HepG2 (cell line): Measurements from ENCODE around the gene MYLK2.

Experiments
- BHLHE40 ChIP-seq: IDR thresholded peaks from 2 replicates; pipeline ENCODE4 v1.6.1; 2011; ENCODE audit warnings: low read length, improper control_type of control experiment
- ELF1 ChIP-seq: sonication (generic); formaldehyde crosslinking; IDR thresholded peaks from 2 replicates; pipeline ENCODE4 v1.4.0; 2020; ENCODE audit warnings: missing genetic modification reagents
- NFIC ChIP-seq: IDR thresholded peaks from 2 replicates; pipeline ENCODE4 v1.6.1; 2012; ENCODE audit warnings: mild to moderate bottlenecking, low read length, inconsistent platforms
- POLR2A ChIP-seq, 2 experiments: IDR thresholded peaks; 2 replicates each; pipeline ENCODE4 v1.6.1; 2011; ENCODE audit warnings: low read depth in 2 of 2, low read length in 2 of 2, mild to moderate bottlenecking in 1 of 2, moderate library complexity in 1 of 2; ENCODE audit not compliant: insufficient read depth in 1 of 2
- SETDB1 ChIP-seq: sonication (generic); formaldehyde crosslinking; IDR thresholded peaks from 2 replicates; pipeline ENCODE4 v1.5.1; 2020; ENCODE audit warnings: missing genetic modification reagents, mild to moderate bottlenecking, borderline replicate concordance
- TAF1 ChIP-seq: sonication (generic); formaldehyde crosslinking; IDR thresholded peaks from 2 replicates; pipeline ENCODE4 v1.4.0; 2020; ENCODE audit warnings: missing genetic modification reagents
- TCF12 ChIP-seq, 2 experiments: fragments of 450-650 bp in 1 of 2; sonication (generic) in 1 of 2; formaldehyde crosslinking in 1 of 2; IDR thresholded peaks; 2 replicates each; pipeline versions ENCODE4 v1.6.1 to v1.8.0; 2017 to 2022; ENCODE audit warnings: antibody characterized with exemption in 1 of 2, mild to moderate bottlenecking in 1 of 2, missing genetic modification reagents in 1 of 2, moderate library complexity in 1 of 2
- ZNF3 ChIP-seq: IDR thresholded peaks from 2 replicates; pipeline ENCODE4 v1.7.0; 2017; ENCODE audit warnings: inconsistent platforms
- ZNF44 ChIP-seq: sonication (generic); formaldehyde crosslinking; IDR thresholded peaks from 2 replicates; pipeline ENCODE4 v1.5.1; 2020; ENCODE audit warnings: mild to moderate bottlenecking, missing genetic modification reagents
- TF ChIP-seq, protein P1 (sequence below): sonication (generic); formaldehyde crosslinking; IDR thresholded peaks from 2 replicates; pipeline ENCODE4 v1.4.0; 2020; ENCODE audit warnings: missing genetic modification reagents, mild to moderate bottlenecking, borderline replicate concordance
- TF ChIP-seq, protein P2 (sequence below): sonication (generic); formaldehyde crosslinking; IDR thresholded peaks from 2 replicates; pipeline ENCODE4 v1.8.0; 2022; ENCODE audit warnings: mild to moderate bottlenecking, missing genetic modification reagents, moderate library complexity
- TF ChIP-seq, protein P3 (sequence below): sonication (generic); formaldehyde crosslinking; conservative IDR thresholded peaks from 2 replicates; pipeline ENCODE4 v1.5.0; 2020; ENCODE audit warnings: missing genetic modification reagents
- TF ChIP-seq, protein P4 (sequence below): sonication (generic); formaldehyde crosslinking; IDR thresholded peaks from 2 replicates; pipeline ENCODE4 v1.9.0; 2021; ENCODE audit warnings: missing genetic modification reagents, mild to moderate bottlenecking, borderline replicate concordance

DNA sequence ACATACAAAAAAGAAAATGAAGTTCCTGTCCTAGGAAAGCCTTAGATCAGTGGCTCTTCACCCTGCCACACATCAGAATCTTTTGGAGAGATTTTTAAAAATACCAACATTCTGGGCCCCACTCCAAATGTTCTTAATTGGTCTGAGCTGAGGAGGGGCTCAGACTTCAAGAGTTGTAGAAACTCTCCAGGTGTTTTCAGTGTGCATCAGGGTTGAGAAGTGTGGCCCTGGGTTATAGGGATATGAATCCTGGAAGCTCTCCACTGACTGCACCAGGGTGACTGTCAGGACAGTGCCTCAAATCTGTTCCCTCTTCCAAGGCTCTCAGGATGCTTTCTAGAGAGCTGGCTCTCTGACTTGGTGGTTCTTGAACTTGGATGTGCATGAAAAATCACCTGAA, 5.5 kb upstream of the MYLK2 start:
- no peak for TF ChIP-seq SETDB1 (CRISPR knock-in tag)
- TF ChIP-seq POLR2A (IDR thresholded peaks at IDR 0.05; ENCODE audit: insufficient read depth in 1 of 2, low read depth in 2 of 2, low read length in 2 of 2) = no peak
- no peak for TF ChIP-seq NFIC
- TF ChIP-seq, protein P1, sequence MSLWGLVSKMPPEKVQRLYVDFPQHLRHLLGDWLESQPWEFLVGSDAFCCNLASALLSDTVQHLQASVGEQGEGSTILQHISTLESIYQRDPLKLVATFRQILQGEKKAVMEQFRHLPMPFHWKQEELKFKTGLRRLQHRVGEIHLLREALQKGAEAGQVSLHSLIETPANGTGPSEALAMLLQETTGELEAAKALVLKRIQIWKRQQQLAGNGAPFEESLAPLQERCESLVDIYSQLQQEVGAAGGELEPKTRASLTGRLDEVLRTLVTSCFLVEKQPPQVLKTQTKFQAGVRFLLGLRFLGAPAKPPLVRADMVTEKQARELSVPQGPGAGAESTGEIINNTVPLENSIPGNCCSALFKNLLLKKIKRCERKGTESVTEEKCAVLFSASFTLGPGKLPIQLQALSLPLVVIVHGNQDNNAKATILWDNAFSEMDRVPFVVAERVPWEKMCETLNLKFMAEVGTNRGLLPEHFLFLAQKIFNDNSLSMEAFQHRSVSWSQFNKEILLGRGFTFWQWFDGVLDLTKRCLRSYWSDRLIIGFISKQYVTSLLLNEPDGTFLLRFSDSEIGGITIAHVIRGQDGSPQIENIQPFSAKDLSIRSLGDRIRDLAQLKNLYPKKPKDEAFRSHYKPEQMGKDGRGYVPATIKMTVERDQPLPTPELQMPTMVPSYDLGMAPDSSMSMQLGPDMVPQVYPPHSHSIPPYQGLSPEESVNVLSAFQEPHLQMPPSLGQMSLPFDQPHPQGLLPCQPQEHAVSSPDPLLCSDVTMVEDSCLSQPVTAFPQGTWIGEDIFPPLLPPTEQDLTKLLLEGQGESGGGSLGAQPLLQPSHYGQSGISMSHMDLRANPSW (CRISPR knock-in tag) = no peak
- TF ChIP-seq TAF1 = no peak
- TF ChIP-seq, protein P2, sequence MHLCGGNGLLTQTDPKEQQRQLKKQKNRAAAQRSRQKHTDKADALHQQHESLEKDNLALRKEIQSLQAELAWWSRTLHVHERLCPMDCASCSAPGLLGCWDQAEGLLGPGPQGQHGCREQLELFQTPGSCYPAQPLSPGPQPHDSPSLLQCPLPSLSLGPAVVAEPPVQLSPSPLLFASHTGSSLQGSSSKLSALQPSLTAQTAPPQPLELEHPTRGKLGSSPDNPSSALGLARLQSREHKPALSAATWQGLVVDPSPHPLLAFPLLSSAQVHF (CRISPR knock-in tag) = no peak
- no peak for TF ChIP-seq ELF1
- TF ChIP-seq ZNF44 = no peak
- no peak for TF ChIP-seq TCF12 (IDR thresholded peaks at IDR 0.05)
- TF ChIP-seq TCF12 (CRISPR knock-in tag; IDR thresholded peaks at IDR 0.05) = no peak
- TF ChIP-seq, protein P3, sequence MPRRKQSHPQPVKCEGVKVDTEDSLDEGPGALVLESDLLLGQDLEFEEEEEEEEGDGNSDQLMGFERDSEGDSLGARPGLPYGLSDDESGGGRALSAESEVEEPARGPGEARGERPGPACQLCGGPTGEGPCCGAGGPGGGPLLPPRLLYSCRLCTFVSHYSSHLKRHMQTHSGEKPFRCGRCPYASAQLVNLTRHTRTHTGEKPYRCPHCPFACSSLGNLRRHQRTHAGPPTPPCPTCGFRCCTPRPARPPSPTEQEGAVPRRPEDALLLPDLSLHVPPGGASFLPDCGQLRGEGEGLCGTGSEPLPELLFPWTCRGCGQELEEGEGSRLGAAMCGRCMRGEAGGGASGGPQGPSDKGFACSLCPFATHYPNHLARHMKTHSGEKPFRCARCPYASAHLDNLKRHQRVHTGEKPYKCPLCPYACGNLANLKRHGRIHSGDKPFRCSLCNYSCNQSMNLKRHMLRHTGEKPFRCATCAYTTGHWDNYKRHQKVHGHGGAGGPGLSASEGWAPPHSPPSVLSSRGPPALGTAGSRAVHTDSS (CRISPR knock-in tag) = no peak
- no peak for TF ChIP-seq ZNF3 (CRISPR knock-in tag)
- TF ChIP-seq, protein P4, sequence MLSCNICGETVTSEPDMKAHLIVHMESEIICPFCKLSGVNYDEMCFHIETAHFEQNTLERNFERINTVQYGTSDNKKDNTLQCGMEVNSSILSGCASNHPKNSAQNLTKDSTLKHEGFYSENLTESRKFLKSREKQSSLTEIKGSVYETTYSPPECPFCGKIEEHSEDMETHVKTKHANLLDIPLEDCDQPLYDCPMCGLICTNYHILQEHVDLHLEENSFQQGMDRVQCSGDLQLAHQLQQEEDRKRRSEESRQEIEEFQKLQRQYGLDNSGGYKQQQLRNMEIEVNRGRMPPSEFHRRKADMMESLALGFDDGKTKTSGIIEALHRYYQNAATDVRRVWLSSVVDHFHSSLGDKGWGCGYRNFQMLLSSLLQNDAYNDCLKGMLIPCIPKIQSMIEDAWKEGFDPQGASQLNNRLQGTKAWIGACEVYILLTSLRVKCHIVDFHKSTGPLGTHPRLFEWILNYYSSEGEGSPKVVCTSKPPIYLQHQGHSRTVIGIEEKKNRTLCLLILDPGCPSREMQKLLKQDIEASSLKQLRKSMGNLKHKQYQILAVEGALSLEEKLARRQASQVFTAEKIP (CRISPR knock-in tag) = no peak
- TF ChIP-seq BHLHE40 = no peak
